Glutamatergic neuron (in vitro differentiated cells): ENCODE measurements around the gene C12orf75. TPM values are rescaled to one million over a fixed set of nuclear protein-coding genes. Genes with fewer than 3 reads are reported as not detected.
"Not testable (repeated sequence)": the region's sequence is repeated elsewhere in the genome, so short reads cannot be mapped to it uniquely, and the experiment has no call there.

ENCODE experiments used
- DNase-seq: peaks from one replicate; pipeline ENCODE4 v3.0.0; 2022
- H3K27ac Mint-ChIP-seq: one replicate; pipeline ENCODE4 v1.8.0; 2020; ENCODE audit warnings: mild to moderate bottlenecking, mixed read lengths, inconsistent platforms; ENCODE audit not compliant: unreplicated experiment
- H3K27me3 Mint-ChIP-seq: one replicate; pipeline ENCODE4 v1.8.0; 2020; ENCODE audit warnings: mild to moderate bottlenecking, moderate library complexity, mixed read lengths, inconsistent platforms; ENCODE audit not compliant: unreplicated experiment
- H3K36me3 Mint-ChIP-seq: one replicate; pipeline ENCODE4 v1.8.0; 2020; ENCODE audit warnings: mild to moderate bottlenecking, mixed read lengths, inconsistent platforms; ENCODE audit not compliant: unreplicated experiment
- H3K4me1 Mint-ChIP-seq: one replicate; pipeline ENCODE4 v1.8.0; 2020; ENCODE audit warnings: mild to moderate bottlenecking, low read depth, mixed read lengths, inconsistent platforms; ENCODE audit not compliant: unreplicated experiment
- H3K4me3 Mint-ChIP-seq: one replicate; pipeline ENCODE4 v1.8.0; 2020; ENCODE audit warnings: mild to moderate bottlenecking, mixed read lengths, inconsistent platforms; ENCODE audit not compliant: unreplicated experiment
- H3K9me3 Mint-ChIP-seq: one replicate; pipeline ENCODE4 v1.8.0; 2020; ENCODE audit warnings: mild to moderate bottlenecking, moderate library complexity, mixed read lengths, inconsistent platforms; ENCODE audit not compliant: unreplicated experiment
- CTCF ChIP-seq: fragments of 200-600 bp; sonication (generic); IDR thresholded peaks from one replicate; pipeline ENCODE4 v1.5.0; 2021; ENCODE audit not compliant: partially characterized antibody, unreplicated experiment
- total RNA-seq: library from RNA; stranded (reverse); fragmentation: NEBNext Ultra II Directional; extraction: Animal tissue kit (Norgen Biotek cat#: 25700); gene quantifications from one replicate; pipeline ENCODE4 v1.2.1, GENCODE V29; 2021; ENCODE audit not compliant: unreplicated experiment

C12orf75 gene
- total RNA-seq, 1 donor from 2014 or later: 9.4 TPM

GRCh38 chr12:105330931-105331804, 677 bp downstream of the C12orf75 start:
- Mint-ChIP-seq H3K36me3 (no peaks in the 10 kb centered on the region), H3K27ac (no peak overlapping the region), H3K9me3 (peaks cover 2% of the 10 kb centered on the region), H3K4me1 (peaks cover 1% of the 10 kb centered on the region), H3K27me3 (peaks cover 4% of the 10 kb centered on the region), H3K4me3 (peak overlapping the region; percentile 83)
- DNase-seq: no peak
- no peak for TF ChIP-seq CTCF

- H3K9me3 Mint-ChIP-seq: peaks cover 2% of the 10 kb centered on the region
- no peak for TF ChIP-seq CTCF
- peaks cover 4% of the 10 kb centered on the region for H3K27me3 Mint-ChIP-seq
- H3K4me1 Mint-ChIP-seq: peaks cover 1% of the 10 kb centered on the region
- H3K4me3 Mint-ChIP-seq: peak overlapping the region; percentile 83
- H3K27ac Mint-ChIP-seq: no peak overlapping the region
- H3K36me3 Mint-ChIP-seq: no peaks in the 10 kb centered on the region
- no peak for DNase-seq
Observed at GRCh38 chr12:105331805-105332251, 1.3 kb downstream of the C12orf75 start.

DNA sequence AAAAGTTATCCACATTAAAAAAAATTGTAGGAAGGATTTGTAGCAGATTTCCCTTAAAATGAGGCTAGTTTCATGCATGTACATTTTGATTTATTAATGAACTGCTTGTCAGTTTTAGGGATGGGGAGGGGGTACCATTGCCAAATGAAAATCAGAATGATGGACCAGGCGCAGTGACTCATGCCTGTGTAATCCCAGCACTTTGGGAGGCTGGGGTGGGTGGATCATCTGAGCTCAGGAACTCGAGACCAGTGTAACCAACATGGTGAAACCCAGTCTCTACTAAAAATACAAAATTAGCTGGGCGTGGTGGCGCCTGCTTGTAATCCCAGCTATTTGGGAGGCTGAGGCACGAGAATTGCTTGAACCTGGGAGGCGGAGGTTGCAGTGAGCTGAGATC, 1.8 kb downstream of the C12orf75 start:
- H3K36me3 Mint-ChIP-seq: not testable (repeated sequence)

GRCh38 chr12:105332925-105333324, 2.4 kb downstream of the C12orf75 start:
- no peak overlapping the region for H3K27ac Mint-ChIP-seq
- no peaks in the 10 kb centered on the region for H3K36me3 Mint-ChIP-seq
- no peak overlapping the region for H3K4me3 Mint-ChIP-seq
- DNase-seq: no peak
- TF ChIP-seq CTCF: no peak
- H3K27me3 Mint-ChIP-seq: peaks cover 3% of the 10 kb centered on the region
- H3K4me1 Mint-ChIP-seq: peaks cover 1% of the 10 kb centered on the region
- H3K9me3 Mint-ChIP-seq: peaks cover 2% of the 10 kb centered on the region

More for the DNA sequence above, 1.8 kb downstream of the C12orf75 start:
- not testable (repeated sequence) for H3K9me3 Mint-ChIP-seq, H3K27ac Mint-ChIP-seq, H3K27me3 Mint-ChIP-seq, H3K4me1 Mint-ChIP-seq, DNase-seq, H3K4me3 Mint-ChIP-seq

DNA sequence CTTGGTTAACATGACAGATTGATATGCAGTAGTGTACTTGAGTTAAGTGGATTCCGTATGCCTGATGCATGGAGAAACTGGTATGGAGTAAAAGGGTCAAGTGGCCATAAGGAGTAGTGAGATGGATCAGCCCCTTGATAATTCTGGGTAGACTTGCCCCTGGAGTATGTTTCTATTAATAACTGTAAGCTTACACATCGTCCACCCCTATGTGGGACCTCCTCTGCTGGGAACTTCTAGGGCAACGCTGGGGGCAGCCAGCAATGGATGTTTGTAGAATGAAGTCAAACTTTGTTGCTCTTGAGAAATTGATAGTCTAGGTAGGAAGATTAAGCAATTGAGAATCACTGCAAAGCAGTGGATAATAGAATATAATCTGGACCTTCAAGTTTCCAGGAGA, 3.5 kb downstream of the C12orf75 start:
- no peak for TF ChIP-seq CTCF
- Mint-ChIP-seq H3K36me3 (no peaks in the 10 kb centered on the region), H3K27me3 (peaks cover 3% of the 10 kb centered on the region), H3K9me3 (peaks cover 2% of the 10 kb centered on the region), H3K27ac (no peak overlapping the region), H3K4me3 (no peak overlapping the region), H3K4me1 (peaks cover 1% of the 10 kb centered on the region)
- no peak for DNase-seq
